Left renal pelvis (tissue), 4 donors: Measurements from ENCODE around the gene FAM221A. TPM values are rescaled to one million over a fixed set of nuclear protein-coding genes. Genes with fewer than 3 reads are reported as not detected.
"Not testable (repeated sequence)": the region's sequence is repeated elsewhere in the genome, so short reads cannot be mapped to it uniquely, and the experiment has no call there.

Source experiments
- DNase-seq, 4 donors: peaks; one replicate each; pipeline ENCODE4 v3.0.0-alpha.2; 2013; ENCODE audit warnings: low read depth in 4 of 4, low spot score in 3 of 4
- polyA plus RNA-seq, 4 donors: library from polyadenylated mRNA; unstranded; fragments of 120-200 nt; gene quantifications; one replicate each; pipeline ENCODE4 v1.2.1, GENCODE V29; 2013; ENCODE audit not compliant: insufficient read length in 4 of 4

FAM221A gene
- polyA plus RNA-seq, 4 donors: 3.8 to 26.3 (median 16.2) TPM

DNA sequence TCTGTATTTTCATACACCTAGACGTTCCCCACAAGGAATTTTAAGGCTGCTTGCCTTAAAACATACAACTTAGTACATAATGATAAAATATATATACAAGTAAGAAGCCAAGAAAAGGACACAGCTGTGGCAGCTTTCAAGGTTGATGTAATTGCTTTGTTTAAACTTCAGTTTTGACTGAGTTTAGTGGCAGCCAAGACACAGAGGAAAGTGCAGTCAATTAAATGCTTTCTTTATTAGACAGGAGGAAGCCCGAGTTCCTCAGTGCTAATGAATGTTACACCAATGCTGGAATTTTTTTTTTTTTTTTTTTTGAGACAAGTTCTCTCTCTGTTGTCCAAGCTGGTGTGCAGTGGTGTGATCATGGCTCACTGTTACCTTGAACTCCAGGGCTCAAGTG, 18.8 kb downstream of the FAM221A start:
- no peak for DNase-seq

DNA sequence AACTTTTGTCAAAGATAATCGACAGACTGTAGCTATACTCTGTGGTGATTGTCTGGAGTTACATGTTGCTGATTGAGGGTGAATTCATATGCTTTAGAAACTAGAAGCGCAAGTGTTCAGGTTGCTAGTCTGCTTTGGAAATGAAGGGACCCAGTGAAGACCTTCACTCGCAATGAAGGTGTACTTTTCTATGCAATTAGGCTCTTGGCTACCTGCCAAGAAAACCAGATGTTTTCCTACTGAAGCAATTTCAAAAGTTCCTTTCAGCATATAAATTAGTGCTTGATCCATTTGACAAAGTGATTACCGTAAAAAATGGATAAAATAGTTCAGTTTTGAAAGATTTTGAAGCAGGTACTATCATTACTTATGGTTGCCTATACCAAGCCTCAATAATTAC, 20.0 kb downstream of the FAM221A start:
- DNase-seq: no peak

DNA sequence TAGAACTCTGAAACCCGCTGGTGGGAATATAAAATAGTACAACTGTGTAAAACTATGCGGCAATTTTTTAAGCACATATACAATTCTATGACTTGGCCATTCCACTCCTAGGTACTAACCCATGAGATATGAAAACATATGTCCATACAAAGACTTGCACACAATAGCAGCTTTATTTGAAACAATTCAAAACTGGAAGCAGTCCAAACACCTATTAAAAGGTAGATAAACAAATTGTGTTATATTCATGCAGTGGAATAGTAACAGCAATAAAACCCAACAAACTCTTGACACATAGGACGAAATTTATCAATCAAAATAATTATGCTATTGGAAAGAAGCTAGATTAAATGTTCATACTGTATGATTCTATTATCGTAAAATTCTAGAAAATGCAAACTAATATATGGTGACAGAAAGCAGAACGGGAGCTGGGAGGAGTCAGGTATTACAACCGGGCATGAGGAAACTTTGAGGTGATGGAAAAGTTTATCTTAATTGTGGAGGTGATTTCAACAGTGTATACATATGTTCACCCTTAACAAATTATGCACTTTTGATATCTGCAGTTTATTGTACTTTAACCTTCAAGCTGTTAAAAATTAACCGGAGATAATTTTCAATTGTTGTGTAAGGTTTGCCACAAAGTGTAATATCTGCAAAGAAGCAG, 29.2 kb downstream of the FAM221A start:
- DNase-seq: no peak

DNA sequence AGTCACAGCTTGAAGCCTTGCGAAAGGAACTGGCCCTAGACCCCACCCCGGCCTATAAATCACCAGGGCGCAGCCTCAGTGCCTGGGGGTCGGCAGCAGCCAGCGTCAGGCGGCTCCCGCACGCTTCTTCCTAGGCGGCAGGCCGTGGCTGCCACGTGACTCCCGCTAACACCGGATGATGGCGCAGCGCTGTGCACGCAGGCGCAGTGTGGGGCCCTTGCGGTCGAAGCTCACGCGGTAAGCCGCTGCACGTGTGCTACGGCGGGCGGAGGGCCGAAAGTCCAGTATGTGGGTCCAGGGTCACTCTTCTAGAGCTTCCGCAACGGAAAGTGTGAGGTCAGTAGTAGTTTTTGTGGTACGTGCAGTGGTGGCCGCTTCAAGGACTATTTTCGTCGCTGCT, 30.0 kb downstream of the FAM221A start, which contains the start of gene STK31:
Gene STK31, plus strand, starts transcription at position 220 of the 400 bp plus-strand sequence. Its CDS starts 67 bp downstream, at position 287.
- no peak for DNase-seq

DNA sequence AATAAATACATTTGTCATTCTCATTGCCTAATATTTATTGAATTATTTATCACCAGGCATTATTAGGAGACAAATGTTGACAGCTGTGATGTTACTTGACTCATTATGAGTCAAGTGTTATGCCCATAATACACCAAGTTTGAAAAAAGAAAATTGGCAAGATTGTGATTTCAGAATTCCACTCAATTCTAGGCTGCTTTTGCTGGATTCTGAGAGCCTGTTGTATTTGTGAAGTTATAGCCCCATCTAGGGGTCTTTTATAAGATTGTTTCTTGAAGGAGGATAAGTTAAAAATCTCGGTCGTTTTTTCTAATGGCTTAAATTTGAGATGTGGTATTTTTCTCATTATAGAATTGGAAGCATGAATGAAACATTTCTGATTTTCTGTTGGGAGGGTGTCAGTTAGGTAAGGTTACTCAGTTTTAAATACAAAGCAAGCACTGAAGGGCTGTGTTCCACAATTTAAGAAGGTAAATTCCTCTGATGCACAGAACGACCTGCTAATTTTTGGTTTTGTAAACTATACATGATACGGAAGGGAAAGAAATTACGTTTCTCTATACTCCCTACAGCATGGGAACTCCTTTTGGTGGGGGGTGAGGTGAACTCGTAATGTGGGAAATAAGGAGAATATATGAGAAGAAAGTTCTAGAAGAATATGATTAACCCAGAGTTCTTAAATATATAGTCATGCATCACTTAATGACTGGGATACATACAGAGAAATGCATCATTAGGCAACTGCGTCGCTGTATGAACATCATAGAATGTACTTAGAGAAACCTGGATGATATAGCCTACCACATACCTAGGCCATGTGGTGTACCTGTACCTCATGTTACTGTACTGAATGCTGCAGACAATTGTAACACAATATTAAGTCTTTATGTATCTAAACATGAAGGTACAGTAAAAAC, 32.6 kb downstream of the FAM221A start:
- DNase-seq: peak in 1 of 4 donors; percentile 18

DNA sequence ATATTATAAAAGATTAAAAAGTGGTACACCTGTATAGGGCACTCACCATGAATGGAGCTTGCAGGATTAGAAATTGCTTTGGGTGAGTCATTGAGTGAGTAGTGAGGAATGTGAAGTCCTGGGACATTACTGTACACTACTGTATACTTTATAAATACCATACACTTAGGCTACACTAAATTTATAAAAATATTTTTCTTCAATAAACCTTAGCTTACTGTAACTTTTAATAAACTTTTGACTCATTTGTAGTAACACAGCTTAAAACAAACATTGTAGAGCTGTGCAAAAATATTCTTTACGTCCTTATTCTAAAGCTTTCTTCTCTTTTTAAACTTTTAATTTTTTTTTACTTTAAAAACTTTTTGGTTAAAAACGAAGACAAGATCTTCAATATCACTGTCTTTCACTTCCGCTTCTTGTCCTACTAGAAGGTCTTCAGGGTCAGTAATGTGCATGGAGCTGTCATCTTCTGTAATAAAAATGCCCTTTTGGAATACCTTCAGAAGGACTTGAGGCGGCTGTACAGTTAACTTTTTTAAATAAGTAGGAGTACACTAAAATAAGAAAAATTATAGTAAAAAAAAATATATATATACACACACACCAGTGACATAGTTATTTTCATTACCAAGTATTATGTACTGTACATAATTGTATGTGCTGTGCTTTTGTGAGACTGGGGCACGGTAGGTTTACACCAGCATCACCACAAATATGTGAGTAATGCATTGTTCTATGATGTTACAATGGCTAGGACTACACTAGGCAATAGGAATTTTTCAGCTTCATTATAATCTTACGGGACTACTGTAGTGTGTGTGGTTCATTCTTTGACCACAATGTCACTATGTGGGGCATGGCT, 33.5 kb downstream of the FAM221A start:
- DNase-seq: no peak

DNA sequence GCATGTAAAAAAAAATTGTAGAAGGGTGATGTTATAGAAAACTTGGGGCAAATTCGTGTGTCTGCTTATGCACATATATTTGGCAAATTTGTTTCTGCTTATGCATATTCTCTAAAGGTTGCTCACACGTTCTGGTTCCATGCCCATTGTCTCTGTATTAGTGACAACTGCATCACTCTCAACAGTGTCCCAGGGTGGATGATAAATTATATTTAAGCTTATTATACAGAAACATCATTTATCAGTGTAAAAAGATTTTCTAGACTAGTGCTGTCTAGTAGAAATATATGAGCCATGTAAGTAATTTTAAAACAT, 34.1 kb downstream of the FAM221A start:
- DNase-seq: no peak

DNA sequence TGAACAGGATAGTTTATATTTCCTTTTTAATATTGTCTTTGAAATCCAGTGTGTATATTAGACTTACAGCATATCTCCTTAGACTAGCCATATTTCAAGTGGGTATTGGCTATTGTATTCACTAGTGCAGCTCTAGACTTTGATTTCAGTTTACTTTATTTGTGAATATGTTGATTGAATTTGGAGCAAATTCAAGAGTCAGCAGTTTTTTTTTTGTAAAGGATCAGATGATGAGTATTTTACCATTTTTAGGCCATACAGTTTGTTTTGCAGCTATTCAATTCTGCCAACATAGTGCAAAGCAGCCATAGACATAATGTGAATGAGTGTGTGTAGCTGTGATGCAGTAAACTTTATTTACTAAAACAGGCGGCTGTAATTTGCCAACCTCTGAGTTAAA, 34.6 kb downstream of the FAM221A start:
- no peak for DNase-seq

DNA sequence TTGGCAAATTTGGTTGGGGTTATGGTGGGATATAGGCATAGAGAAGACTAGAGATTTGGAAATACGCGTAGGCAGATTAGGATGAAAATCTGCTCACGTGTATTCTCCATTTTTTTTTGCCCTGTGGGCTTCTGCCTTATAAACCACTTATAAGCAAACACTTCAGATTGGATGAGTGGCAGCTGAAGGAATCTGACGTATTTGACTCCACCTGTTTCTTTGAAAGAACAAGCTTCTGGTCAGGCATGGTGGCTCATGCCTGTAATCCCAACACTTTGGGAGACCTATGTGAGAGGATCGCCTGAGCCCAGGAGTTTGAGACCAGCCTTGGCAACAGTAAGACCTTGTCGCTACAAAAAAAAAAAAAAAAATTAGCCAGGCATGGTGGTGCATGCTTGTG, 35.1 kb downstream of the FAM221A start:
- DNase-seq: no peak

DNA sequence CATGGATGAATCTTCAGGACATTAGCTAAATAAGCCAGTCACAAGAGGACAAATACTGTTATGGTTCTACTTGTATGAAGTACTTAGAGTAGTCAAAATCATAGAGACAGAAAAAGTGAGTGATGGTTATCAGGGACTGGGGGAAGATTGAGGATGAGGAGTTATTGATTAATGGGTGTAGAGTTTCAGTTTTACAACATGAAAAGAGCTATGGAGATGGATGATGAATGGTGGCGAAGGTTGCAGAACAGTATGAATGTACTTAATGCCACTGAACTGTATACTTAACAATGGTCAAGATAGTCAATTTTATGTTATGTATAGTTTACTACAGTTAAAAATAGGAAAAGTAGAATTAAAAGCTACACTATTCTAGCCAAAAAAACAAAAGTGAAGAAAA, 37.8 kb downstream of the FAM221A start:
- no peak for DNase-seq

DNA sequence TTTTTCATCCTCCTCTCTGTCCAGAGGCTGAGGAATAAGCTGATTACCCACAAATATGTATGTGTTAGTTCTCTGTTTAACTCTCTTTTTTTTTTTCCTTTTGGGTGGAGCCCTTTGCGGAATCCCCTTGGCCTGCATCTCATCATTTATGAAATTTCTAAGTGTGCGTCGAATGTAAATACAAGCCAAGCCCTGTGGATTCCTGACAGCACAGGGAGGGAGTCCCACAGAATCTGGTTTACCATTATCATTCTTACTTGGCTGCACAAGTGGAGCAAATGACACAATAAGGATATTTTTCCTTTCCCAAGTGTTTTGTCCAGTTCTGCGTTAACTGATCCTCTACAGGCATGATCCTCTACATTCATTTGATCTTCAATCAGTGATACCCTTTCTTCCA, 41.5 kb downstream of the FAM221A start:
- no peak for DNase-seq

DNA sequence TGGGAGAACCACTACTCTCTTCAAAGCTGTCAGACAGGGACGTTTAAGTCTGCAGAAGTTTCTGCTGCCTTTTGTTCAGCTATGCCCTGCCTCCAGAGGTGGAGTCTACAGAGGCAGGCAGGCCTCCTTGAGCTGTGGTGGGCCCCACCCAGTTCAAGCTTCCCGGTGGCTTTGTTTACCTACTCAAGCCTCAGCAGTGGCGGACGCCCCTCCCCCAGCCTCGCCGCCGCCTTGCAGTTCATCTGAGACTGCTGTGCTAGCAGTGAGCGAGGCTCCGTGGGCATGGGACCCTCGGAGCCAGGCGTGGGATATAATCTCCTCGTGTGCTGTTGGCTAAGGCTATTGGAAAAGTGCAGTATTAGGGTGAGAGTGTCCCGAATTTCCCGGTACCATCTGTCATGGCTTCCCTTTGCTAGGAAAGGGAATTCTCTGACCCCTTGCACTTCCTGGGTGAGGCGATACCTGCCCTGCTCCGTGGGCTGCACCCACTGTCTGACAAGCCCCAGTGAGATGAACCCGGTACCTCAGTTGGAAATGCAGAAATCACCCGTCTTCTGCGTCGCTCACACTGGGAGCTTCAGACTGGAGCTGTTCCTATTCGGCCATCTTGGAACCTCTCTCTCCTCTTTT, 42.7 kb downstream of the FAM221A start:
- DNase-seq: not testable (repeated sequence)

DNA sequence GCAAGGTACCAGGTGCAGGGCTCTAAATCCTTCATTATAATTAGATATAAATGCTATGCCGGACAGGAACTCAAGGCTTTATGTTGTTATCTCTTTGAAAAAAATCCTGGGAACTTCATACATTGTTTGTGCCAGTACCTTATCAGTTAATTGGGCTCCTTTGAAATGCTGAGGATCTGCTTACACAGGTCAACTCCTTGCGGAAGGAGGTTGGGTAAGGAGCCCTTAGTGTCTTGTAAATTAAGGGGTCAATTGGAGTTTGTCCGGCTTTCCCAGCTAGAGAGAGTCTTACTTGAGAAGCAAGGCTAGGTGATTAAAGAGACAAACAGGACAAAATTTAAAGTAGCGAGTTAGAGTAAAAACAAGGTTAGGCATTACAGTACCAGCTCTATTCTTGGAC, 44.1 kb downstream of the FAM221A start:
- DNase-seq: peak in 1 of 4 donors; percentile 4

DNA sequence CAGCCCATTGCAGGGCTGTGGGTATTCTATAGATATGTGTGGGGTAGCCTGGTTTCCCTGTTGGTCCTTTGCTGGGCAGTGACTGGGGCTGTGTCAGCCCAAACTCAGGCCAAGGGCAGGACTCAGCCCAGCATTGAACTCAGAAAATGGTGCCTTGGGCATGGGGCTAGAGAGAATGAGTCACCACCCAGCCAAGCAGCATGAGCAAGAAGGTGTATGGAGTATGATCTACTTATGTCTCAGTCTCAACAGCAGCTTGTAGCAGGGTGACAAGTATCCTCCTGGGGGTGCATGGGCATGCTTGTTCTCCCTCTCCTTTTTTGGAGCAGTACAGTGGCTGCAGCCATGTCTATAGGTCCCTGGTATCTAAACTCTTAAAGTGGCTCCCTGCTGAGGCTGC, 62.1 kb downstream of the FAM221A start:
- no peak for DNase-seq

DNA sequence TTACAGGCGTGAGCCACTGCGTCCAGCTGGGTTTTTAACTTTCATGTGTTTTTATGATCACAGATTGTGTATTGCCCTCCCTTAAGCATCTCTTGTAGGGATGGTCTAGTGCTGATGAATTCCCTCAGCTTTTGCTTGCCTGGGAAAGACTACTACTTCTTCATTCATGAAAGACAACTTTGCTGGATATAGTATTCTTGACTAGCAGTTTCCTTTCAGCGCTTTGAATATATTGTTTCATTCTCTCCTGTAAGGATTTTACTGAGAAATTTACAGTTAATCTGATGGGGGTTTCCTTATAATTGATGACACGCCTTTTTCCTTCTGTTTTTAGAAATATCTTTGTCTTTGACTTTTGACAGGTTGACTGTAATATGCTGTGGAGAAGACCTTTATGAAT, 63.2 kb downstream of the FAM221A start:
- DNase-seq: no peak

DNA sequence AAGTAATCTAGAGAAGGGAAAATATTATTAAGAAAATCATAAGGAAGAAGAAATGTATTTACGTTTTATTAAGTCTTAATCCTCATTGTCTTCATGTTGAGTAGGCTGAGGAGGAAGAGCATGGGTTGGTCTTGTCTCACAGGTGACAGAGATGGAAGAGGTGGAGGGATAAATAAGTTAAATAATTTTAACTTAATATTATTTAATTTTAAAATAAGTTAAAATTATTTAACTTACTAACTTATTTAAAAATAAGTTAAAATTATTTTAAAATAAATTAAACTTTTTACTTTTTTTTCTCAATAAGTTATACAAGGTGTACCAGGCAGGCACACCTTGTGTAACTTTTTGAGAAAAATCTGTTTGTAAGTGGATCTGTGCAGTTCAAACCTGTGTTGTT, 66.6 kb downstream of the FAM221A start:
- DNase-seq: no peak

DNA sequence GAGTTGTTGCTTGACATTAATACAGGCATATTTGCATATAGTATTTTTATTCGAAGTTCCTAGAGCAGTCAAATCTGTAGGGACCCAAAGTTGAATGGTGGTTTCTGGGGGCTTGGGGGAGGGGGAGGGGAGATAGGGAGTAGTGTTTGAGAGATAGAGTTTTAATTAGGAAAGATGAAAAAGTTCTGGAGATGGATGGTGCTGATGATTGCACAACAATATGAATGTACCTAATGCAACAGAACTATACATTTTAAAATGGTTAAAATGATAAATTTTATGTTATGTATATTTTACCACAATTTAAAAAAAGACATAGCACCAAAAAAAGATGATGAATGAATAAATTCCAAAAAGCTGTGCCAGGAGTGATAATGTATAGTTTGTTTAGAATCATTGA, 71.9 kb downstream of the FAM221A start:
- no peak for DNase-seq
